HEK293 (cell line): ENCODE results near the gene LRRC23.
A peak's percentile ranks its signal among the peaks of the same experiment; 100 is the strongest.

Source experiments
- CTCF ChIA-PET: fragments of 350-600 bp; formaldehyde crosslinking; extraction: SDS; loops from one replicate; lab custom pipeline; 2021; ENCODE audit warnings: antibody characterized with exemption; lab: Yijun Ruan, JAX
- POLR2A ChIA-PET: fragments of 300-600 bp; formaldehyde crosslinking; extraction: SDS; loops from one replicate; lab custom pipeline; 2020; ENCODE audit warnings: antibody characterized with exemption, inconsistent platforms; lab: Yijun Ruan, JAX
- H3K27ac ChIP-seq: fragments of 200-500 bp; sonication (Bioruptor generic); 2 replicates; pipeline ENCODE4 v1.5.1; 2014; ENCODE audit warnings: low read depth, low read length, control low read depth, inconsistent platforms; ENCODE audit errors: extremely low read depth
- H3K36me3 ChIP-seq, 2 experiments: fragments of 200-500 bp in 1 of 2; sonication (Bioruptor generic) in 1 of 2; 1 replicate in 1 of 2; 2 replicates in 1 of 2; pipeline ENCODE4 v1.5.1; 2014 to 2017; ENCODE audit warnings: inconsistent platforms in 2 of 2, low read length in 2 of 2; ENCODE audit not compliant: control insufficient read depth in 2 of 2, insufficient read depth in 1 of 2
- H3K4me1 ChIP-seq: fragments of 200-500 bp; sonication (Bioruptor generic); 2 replicates; pipeline ENCODE4 v1.5.1; 2014; ENCODE audit warnings: mild to moderate bottlenecking, low read length, inconsistent platforms; ENCODE audit not compliant: control insufficient read depth, insufficient read depth
- H3K4me3 ChIP-seq: 2 replicates; pipeline ENCODE4 v1.5.1; 2011; ENCODE audit warnings: low read depth, mild to moderate bottlenecking, control low read depth, low read length, moderate library complexity
- H3K9me3 ChIP-seq: fragments of 200-500 bp; sonication (Bioruptor generic); 2 replicates; pipeline ENCODE4 v1.5.1; 2014; ENCODE audit warnings: low read depth, low read length, inconsistent platforms; ENCODE audit not compliant: control insufficient read depth, insufficient read depth
- ATF2 ChIP-seq: fragments of 450-650 bp; formaldehyde crosslinking; IDR thresholded peaks from 2 replicates; pipeline ENCODE4 v1.5.1; 2016; ENCODE audit warnings: missing biosample characterization, missing genetic modification characterization, low read depth
- BCL11A ChIP-seq: fragments of 450-650 bp; formaldehyde crosslinking; IDR thresholded peaks from 2 replicates; pipeline ENCODE4 v1.5.1; 2016; ENCODE audit warnings: low read depth, missing biosample characterization, missing genetic modification characterization
- BCL6B ChIP-seq: fragments of 450-650 bp; formaldehyde crosslinking; IDR thresholded peaks from 2 replicates; pipeline ENCODE4 v1.5.1; 2017; ENCODE audit warnings: missing biosample characterization, missing genetic modification characterization
- GFI1B ChIP-seq: fragments of 450-650 bp; formaldehyde crosslinking; IDR thresholded peaks from 2 replicates; pipeline ENCODE4 v1.5.1; 2016; ENCODE audit warnings: missing biosample characterization, missing genetic modification characterization
- GLI2 ChIP-seq: fragments of 450-650 bp; formaldehyde crosslinking; IDR thresholded peaks from 2 replicates; pipeline ENCODE4; 2017; ENCODE audit warnings: missing biosample characterization, missing genetic modification characterization, low read depth, borderline replicate concordance
- OVOL3 ChIP-seq: fragments of 450-650 bp; formaldehyde crosslinking; IDR thresholded peaks from 2 replicates; pipeline ENCODE4 v1.5.1; 2016; ENCODE audit warnings: missing biosample characterization, missing genetic modification characterization
- PRDM1 ChIP-seq: fragments of 450-650 bp; formaldehyde crosslinking; IDR thresholded peaks from 2 replicates; pipeline ENCODE4; 2016; ENCODE audit warnings: missing biosample characterization, missing genetic modification characterization
- SALL2 ChIP-seq: fragments of 450-650 bp; formaldehyde crosslinking; IDR thresholded peaks from 2 replicates; pipeline ENCODE4 v1.5.0; 2017; ENCODE audit warnings: missing biosample characterization, mild to moderate bottlenecking, missing genetic modification characterization, borderline replicate concordance
- SCRT2 ChIP-seq: fragments of 450-650 bp; formaldehyde crosslinking; IDR thresholded peaks from 2 replicates; pipeline ENCODE4 v1.5.1; 2016; ENCODE audit warnings: missing biosample characterization, missing genetic modification characterization
- ZBTB1 ChIP-seq: fragments of 450-650 bp; formaldehyde crosslinking; IDR thresholded peaks from 2 replicates; pipeline ENCODE4 v1.5.1; 2016; ENCODE audit warnings: missing biosample characterization, missing genetic modification characterization
- ZBTB7A ChIP-seq: fragments of 450-650 bp; formaldehyde crosslinking; IDR thresholded peaks from 2 replicates; pipeline ENCODE4 v1.5.1; 2016; ENCODE audit warnings: low read depth, missing biosample characterization, missing genetic modification characterization
- ZBTB8A ChIP-seq: fragments of 450-650 bp; formaldehyde crosslinking; IDR thresholded peaks from 2 replicates; pipeline ENCODE4 v1.5.1; 2016; ENCODE audit warnings: missing biosample characterization, missing genetic modification characterization
- ZFP69B ChIP-seq: fragments of 450-650 bp; formaldehyde crosslinking; IDR thresholded peaks from 2 replicates; pipeline ENCODE4 v1.5.1; 2016; ENCODE audit warnings: missing biosample characterization, missing genetic modification characterization
- ZNF335 ChIP-seq: fragments of 450-650 bp; formaldehyde crosslinking; conservative IDR thresholded peaks from 2 replicates; pipeline ENCODE4 v1.5.1; 2016; ENCODE audit warnings: missing biosample characterization, missing genetic modification characterization
- ZNF366 ChIP-seq: fragments of 450-650 bp; formaldehyde crosslinking; conservative IDR thresholded peaks from 2 replicates; pipeline ENCODE4 v1.5.1; 2016; ENCODE audit warnings: missing biosample characterization, missing genetic modification characterization
- ZNF37A ChIP-seq: fragments of 450-650 bp; IDR thresholded peaks from 2 replicates; pipeline ENCODE4 v1.5.1; 2018; ENCODE audit warnings: missing biosample characterization, missing genetic modification characterization
- ZNF416 ChIP-seq: fragments of 450-650 bp; formaldehyde crosslinking; IDR thresholded peaks from 2 replicates; pipeline ENCODE4 v1.5.1; 2016; ENCODE audit warnings: missing biosample characterization, missing genetic modification characterization
- ZNF514 ChIP-seq: fragments of 450-650 bp; formaldehyde crosslinking; IDR thresholded peaks from 2 replicates; pipeline ENCODE4 v1.5.1; 2016; ENCODE audit warnings: missing biosample characterization, missing genetic modification characterization
- ZNF521 ChIP-seq: fragments of 450-650 bp; formaldehyde crosslinking; IDR thresholded peaks from 2 replicates; pipeline ENCODE4 v1.5.1; 2017; ENCODE audit warnings: missing biosample characterization, mild to moderate bottlenecking, missing genetic modification characterization
- ZNF560 ChIP-seq: fragments of 450-650 bp; formaldehyde crosslinking; IDR thresholded peaks from 2 replicates; pipeline ENCODE4 v1.5.1; 2017; ENCODE audit warnings: missing biosample characterization, missing genetic modification characterization, borderline replicate concordance
- ZNF561 ChIP-seq: fragments of 450-650 bp; IDR thresholded peaks from 2 replicates; pipeline ENCODE4 v1.5.1; 2018; ENCODE audit warnings: missing biosample characterization, missing genetic modification characterization, borderline replicate concordance
- ZNF596 ChIP-seq: fragments of 450-650 bp; IDR thresholded peaks from 2 replicates; pipeline ENCODE4 v1.5.0; 2018; ENCODE audit warnings: missing biosample characterization, mild to moderate bottlenecking, missing genetic modification characterization, moderate library complexity
- ZNF600 ChIP-seq: fragments of 450-650 bp; formaldehyde crosslinking; IDR thresholded peaks from 2 replicates; pipeline ENCODE4 v1.5.1; 2016; ENCODE audit warnings: missing biosample characterization, missing genetic modification characterization
- ZNF610 ChIP-seq: fragments of 450-650 bp; formaldehyde crosslinking; IDR thresholded peaks from 2 replicates; pipeline ENCODE4 v1.5.1; 2016; ENCODE audit warnings: missing biosample characterization, missing genetic modification characterization, borderline replicate concordance
- ZNF621 ChIP-seq: fragments of 450-650 bp; formaldehyde crosslinking; IDR thresholded peaks from 2 replicates; pipeline ENCODE4 v1.5.1; 2017; ENCODE audit warnings: missing biosample characterization, missing genetic modification characterization
- ZNF645 ChIP-seq: fragments of 450-650 bp; formaldehyde crosslinking; IDR thresholded peaks from 2 replicates; pipeline ENCODE4; 2016; ENCODE audit warnings: missing biosample characterization, missing genetic modification characterization
- ZNF654 ChIP-seq: fragments of 450-650 bp; formaldehyde crosslinking; IDR thresholded peaks from 2 replicates; pipeline ENCODE4 v1.5.1; 2016; ENCODE audit warnings: low read depth, missing biosample characterization, missing genetic modification characterization

LRRC23 gene

GRCh38 chr12:6957151-6957701, 52.6 kb downstream of the LRRC23 start:
- TF ChIP-seq SCRT2 (tag by site-specific recombination), result peak; percentile 20; the same call in 1 of the 2 replicates
- no peak for TF ChIP-seq ZBTB8A
- H3K4me3 ChIP-seq, result no peak overlapping the region
- POLR2A ChIA-PET, result interaction anchor here (0.5 kb wide), 1 partner anchor 11 kb away, joined by 3 read pairs; no protein-coding TSS in a partner anchor
- no peaks in the 10 kb centered on the region for H3K9me3 ChIP-seq
- peaks cover 2% of the 10 kb centered on the region; the same call in 1 of the 2 replicates for H3K4me1 ChIP-seq
- H3K27ac ChIP-seq, result no peak overlapping the region
- no peaks in the 10 kb centered on the region for H3K36me3 ChIP-seq
- CTCF ChIA-PET, result interaction anchor here (0.5 to 1.0 kb wide), 4 partner anchors 12 to 387 kb away, joined by 3 to 4 read pairs (median 3); no protein-coding TSS in a partner anchor

- H3K9me3 ChIP-seq, result no peaks in the 10 kb centered on the region
- peaks cover 2% of the 10 kb centered on the region; the same call in 1 of the 2 replicates for H3K4me1 ChIP-seq
- no peak for TF ChIP-seq BCL6B (tag by site-specific recombination)
- no peak for TF ChIP-seq ZNF645
- TF ChIP-seq SALL2 (tag by site-specific recombination), result no peak
- no peak for TF ChIP-seq ZNF654 (tag by site-specific recombination)
- no peak for TF ChIP-seq ZNF621
- no peak for TF ChIP-seq PRDM1 (tag by site-specific recombination)
- TF ChIP-seq ZNF514 (tag by site-specific recombination), result no peak
- no peak for TF ChIP-seq ZBTB1
- no peak for TF ChIP-seq OVOL3
- TF ChIP-seq ZNF366, result no peak
- no peak for TF ChIP-seq ZNF521
- TF ChIP-seq ZNF561 (tag by site-specific recombination), result no peak
- TF ChIP-seq ZNF560 (tag by site-specific recombination), result no peak
- no peak for TF ChIP-seq ZBTB7A (tag by site-specific recombination)
- no peak for TF ChIP-seq GFI1B (tag by site-specific recombination)
- ChIA-PET POLR2A (interaction anchor here (1.2 kb wide), 1 partner anchor 91 kb away, joined by 3 read pairs; the partner anchor contains the start of gene TPI1), CTCF (interaction anchor here (0.5 to 1.0 kb wide), 3 partner anchors 13 to 136 kb away, joined by 3 to 4 read pairs (median 3); partner anchors contain the start of gene SPSB2)
- H3K36me3 ChIP-seq, result no peaks in the 10 kb centered on the region
- no peak overlapping the region for H3K4me3 ChIP-seq
- H3K27ac ChIP-seq, result no peak overlapping the region
Measured at GRCh38 chr12:6957741-6958608, 53.4 kb downstream of the LRRC23 start.

GRCh38 chr12:6958609-6959057, 54.0 kb downstream of the LRRC23 start:
- peaks cover 2% of the 10 kb centered on the region; the same call in 1 of the 2 replicates for H3K4me1 ChIP-seq
- H3K4me3 ChIP-seq, result no peak overlapping the region
- H3K27ac ChIP-seq, result no peak overlapping the region
- no peaks in the 10 kb centered on the region for H3K9me3 ChIP-seq
- ChIA-PET CTCF (interaction anchor here (0.9 to 1.0 kb wide), 2 partner anchors 14 to 86 kb away, joined by 3 read pairs; partner anchors contain the start of gene SPSB2), POLR2A (interaction anchor here (1.0 to 1.2 kb wide), 2 partner anchors 12 to 92 kb away, joined by 3 to 5 read pairs; partner anchors contain the start of gene TPI1)
- H3K36me3 ChIP-seq, result no peaks in the 10 kb centered on the region
- TF ChIP-seq ZNF335 (tag by site-specific recombination), result no peak
- TF ChIP-seq ATF2, result no peak
- TF ChIP-seq ZNF37A, result no peak
- no peak for TF ChIP-seq ZFP69B
- TF ChIP-seq ZNF596 (tag by site-specific recombination), result no peak
- no peak for TF ChIP-seq BCL11A (tag by site-specific recombination)
- TF ChIP-seq ZNF600 (tag by site-specific recombination), result no peak
- TF ChIP-seq ZNF610 (tag by site-specific recombination), result no peak
- no peak for TF ChIP-seq ZNF416
- TF ChIP-seq GLI2 (tag by site-specific recombination), result no peak
